Measurements from ENCODE around the gene SLC25A19. TPM values are rescaled to one million over a fixed set of nuclear protein-coding genes. Genes with fewer than 3 reads are reported as not detected.

Gene SLC25A19
- total and polyA plus RNA-seq, 2 donors (not counting 1 experiment from before 2014, with no cell fraction given), result 36.8 to 46.4 TPM

DNA sequence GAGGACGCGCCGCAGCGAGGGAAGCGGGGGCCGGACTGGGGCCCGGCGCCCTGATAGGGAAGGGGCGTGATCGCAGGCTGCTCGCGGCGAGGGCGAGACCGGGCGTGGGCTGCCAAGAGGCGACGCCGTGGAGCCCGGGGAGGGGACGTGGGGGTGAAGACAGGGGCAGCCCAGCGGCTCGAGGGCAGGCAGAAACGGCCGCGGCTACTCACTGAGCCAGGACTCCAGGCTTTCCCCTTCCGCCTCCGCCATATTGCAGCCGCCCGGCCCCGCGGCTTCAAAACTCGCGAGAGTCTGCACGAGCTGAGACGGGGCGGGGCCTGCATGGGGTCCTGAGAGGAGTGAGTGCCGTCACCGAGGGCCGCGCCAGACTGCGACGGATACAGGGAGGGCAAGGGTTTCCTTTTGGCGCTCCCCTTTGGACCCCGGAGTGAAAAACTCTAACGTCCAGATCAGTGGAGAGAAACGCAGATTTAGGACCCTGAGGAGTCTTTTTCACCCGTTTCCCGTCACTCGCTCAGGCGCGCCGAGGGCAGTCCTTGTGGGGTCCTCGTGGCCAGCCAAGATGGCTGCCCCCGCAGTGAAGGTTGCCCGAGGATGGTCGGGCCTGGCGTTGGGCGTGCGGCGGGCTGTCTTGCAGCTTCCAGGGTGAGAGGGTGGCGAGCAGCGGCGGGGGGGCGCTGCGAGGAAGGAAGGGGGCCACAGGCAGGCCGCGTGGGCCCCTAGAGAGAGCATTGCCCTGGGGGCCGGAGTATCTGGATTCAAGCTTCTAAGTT, 27.7 kb downstream of the SLC25A19 start, which contains the start of the genes GGA3 and MRPS7:
GGA3 (minus strand) TSS at position 271 of the 776 bp plus-strand sequence; CDS start at position 252, 19 bp downstream.
MRPS7 (plus strand) TSS at position 544 of the 776 bp plus-strand sequence; CDS start at position 566, 22 bp downstream.
- TF ChIP-seq, protein P1, sequence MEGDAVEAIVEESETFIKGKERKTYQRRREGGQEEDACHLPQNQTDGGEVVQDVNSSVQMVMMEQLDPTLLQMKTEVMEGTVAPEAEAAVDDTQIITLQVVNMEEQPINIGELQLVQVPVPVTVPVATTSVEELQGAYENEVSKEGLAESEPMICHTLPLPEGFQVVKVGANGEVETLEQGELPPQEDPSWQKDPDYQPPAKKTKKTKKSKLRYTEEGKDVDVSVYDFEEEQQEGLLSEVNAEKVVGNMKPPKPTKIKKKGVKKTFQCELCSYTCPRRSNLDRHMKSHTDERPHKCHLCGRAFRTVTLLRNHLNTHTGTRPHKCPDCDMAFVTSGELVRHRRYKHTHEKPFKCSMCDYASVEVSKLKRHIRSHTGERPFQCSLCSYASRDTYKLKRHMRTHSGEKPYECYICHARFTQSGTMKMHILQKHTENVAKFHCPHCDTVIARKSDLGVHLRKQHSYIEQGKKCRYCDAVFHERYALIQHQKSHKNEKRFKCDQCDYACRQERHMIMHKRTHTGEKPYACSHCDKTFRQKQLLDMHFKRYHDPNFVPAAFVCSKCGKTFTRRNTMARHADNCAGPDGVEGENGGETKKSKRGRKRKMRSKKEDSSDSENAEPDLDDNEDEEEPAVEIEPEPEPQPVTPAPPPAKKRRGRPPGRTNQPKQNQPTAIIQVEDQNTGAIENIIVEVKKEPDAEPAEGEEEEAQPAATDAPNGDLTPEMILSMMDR (IDR thresholded peaks at IDR 0.05), result no peak
- no peak for TF ChIP-seq EZH2 (IDR thresholded peaks at IDR 0.05; ENCODE audit: borderline replicate concordance, insufficient read depth, low read depth, low read length, poor library complexity, severe bottlenecking)
- H3K27ac ChIP-seq (ENCODE audit: low read length in 2 of 2), result peak within 1 kb of the TSS; percentile 95 to 99
- H2AFZ ChIP-seq (ENCODE audit: insufficient read depth, low read depth, low read length, poor library complexity, severe bottlenecking), result peak within 1 kb of the TSS; percentile 87
- peak within 1 kb of the TSS; percentile 100 for H3K27ac Mint-ChIP-seq
- ChIA-PET CTCF (interaction anchor here (0.5 to 4.9 kb wide), 15 partner anchors 10 to 151 kb away, joined by 3 to 62 read pairs (median 5); partner anchors contain the start of genes MIF4GD and SLC25A19), POLR2A (interaction anchor here (0.6 to 3.2 kb wide), 11 partner anchors 9 to 195 kb away, joined by 3 to 41 read pairs (median 7); partner anchors contain the start of genes GRB2, MIF4GD, SLC25A19 and TMEM94)
- no peaks in the 10 kb centered on the region for H3K27me3 Mint-ChIP-seq
- H4K20me1 ChIP-seq (ENCODE audit: control insufficient read depth, insufficient read depth, low read length, poor library complexity, severe bottlenecking), result peaks cover 16% of the 10 kb centered on the region
- intact Hi-C loops (cut with micrococcal nuclease), result loop anchor here (1.0 kb wide), 7 partner anchors 10 to 328 kb away; partner anchors contain the start of genes GRB2, MIF4GD, SLC25A19 and TMEM94
- peak within 1 kb of the TSS; percentile 97 for H3K4me3 Mint-ChIP-seq
- DNase-seq (peak; percentile 98), ATAC-seq (ENCODE audit: low read depth) (peak; percentile 96)
- under 1% methylated on average over 68 of the region's 69 CpGs for WGBS (ENCODE audit: insufficient coverage)
- peak within 1 kb of the TSS; percentile 88 for H3K4me2 ChIP-seq (replicated peaks; ENCODE audit: low read depth, low read length, poor library complexity, severe bottlenecking)
- peaks cover 73% of the 10 kb centered on the region for H3K79me2 ChIP-seq (ENCODE audit: control insufficient read depth, insufficient read depth, low read length)
- no peaks in the 10 kb centered on the region for H3K27me3 ChIP-seq (replicated peaks in 1 of 4; ENCODE audit: control extremely low read depth in 1 of 4, control insufficient read depth in 3 of 4, insufficient read depth in 4 of 4, low read length in 3 of 4)
- H3K36me3 ChIP-seq (replicated peaks in 1 of 2; ENCODE audit: control extremely low read depth in 1 of 2, control insufficient read depth in 1 of 2, extremely low read depth in 1 of 2, insufficient read depth in 2 of 2, low read length in 1 of 2), result peaks cover 0 to 17% of the 10 kb centered on the region in 2 experiments
- no peaks in the 10 kb centered on the region for H3K9me3 ChIP-seq (ENCODE audit: control extremely low read depth in 1 of 3, control insufficient read depth in 2 of 3, insufficient read depth in 1 of 3, low read length in 2 of 3)
- peak within 1 kb of the TSS; percentile 79 to 96 (median 95) for H3K4me3 ChIP-seq (ENCODE audit: control extremely low read depth in 1 of 5, extremely low read depth in 1 of 5, insufficient read depth in 1 of 5, low read depth in 2 of 5, low read length in 4 of 5)
- peaks cover 25% of the 10 kb centered on the region in 2 donors for H3K4me1 ChIP-seq (ENCODE audit: control insufficient read depth in 2 of 2, insufficient read depth in 2 of 2, low read length in 2 of 2)
- H3K9me3 Mint-ChIP-seq (ENCODE audit: insufficient read depth), result no peaks in the 10 kb centered on the region
- peaks cover 52% of the 10 kb centered on the region for H3K4me1 Mint-ChIP-seq
- peak within 1 kb of the TSS; percentile 94 for H3K9ac ChIP-seq (ENCODE audit: low read length)

Data from B cell (primary cell).